Stimulated activated CD4-positive, alpha-beta T cell treated with anti-CD3 and anti-CD28 coated beads, Interleukin-12 subunit alpha, Interleukin-12 subunit beta, amount 100 ng/mL, for 24 hours (primary cell): ENCODE results near the gene FBLIM1.
"Not testable (repeated sequence)": the region's sequence is repeated elsewhere in the genome, so short reads cannot be mapped to it uniquely, and the experiment has no call there.

Source experiments
- DNase-seq, 2 experiments: peaks; one replicate each; pipeline ENCODE4 v3.0.0-alpha.2; 2020; ENCODE audit warnings: low read depth in 2 of 2

FBLIM1 gene

DNA sequence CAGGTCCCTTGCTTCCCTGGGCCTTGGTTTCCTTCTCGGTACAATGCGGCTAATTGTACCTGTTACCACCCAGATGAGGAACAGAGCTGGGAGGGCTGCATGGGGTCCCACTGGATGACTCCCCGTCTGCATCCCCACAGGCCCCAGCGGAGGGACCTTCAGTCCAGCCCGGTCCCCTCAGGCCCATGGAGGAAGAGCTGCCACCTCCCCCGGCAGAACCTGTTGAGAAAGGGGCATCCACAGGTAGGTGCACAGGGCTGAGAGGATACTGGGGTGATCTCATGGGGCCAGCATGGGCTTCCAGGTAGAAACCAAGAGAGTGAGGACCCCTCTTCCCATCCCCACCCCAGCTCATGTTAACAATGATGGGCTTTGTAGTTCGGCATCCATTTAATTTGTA, 9.8 kb downstream of the FBLIM1 start:
- no peak for DNase-seq

GRCh38 chr1:15770313-15770962, 11.8 kb downstream of the FBLIM1 start:
- no peak for DNase-seq

- no peak for DNase-seq
Observed at GRCh38 chr1:15771836-15772515, 13.4 kb downstream of the FBLIM1 start.

GRCh38 chr1:15775706-15776105, 17.1 kb downstream of the FBLIM1 start:
- DNase-seq, result no peak

GRCh38 chr1:15777909-15778707, 19.5 kb downstream of the FBLIM1 start:
- no peak for DNase-seq

DNA sequence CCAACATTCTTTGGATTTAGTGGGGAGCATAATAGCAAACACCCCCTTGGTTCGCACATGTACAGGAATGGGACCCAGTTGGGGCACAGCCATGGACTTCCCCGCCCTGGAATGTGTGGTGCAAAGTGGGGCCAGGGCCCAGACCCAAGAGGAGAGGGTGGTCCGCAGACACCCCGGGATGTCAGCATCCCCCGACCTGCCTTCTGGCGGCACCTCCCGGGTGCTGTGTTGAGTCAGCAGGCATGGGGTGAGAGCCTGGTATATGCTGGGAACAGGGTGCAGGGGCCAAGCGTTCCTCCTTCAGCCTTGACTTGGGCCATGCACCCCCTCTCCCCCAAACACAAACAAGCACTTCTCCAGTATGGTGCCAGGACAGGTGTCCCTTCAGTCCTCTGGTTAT, 27.1 kb downstream of the FBLIM1 start:
- DNase-seq, result no peak

DNA sequence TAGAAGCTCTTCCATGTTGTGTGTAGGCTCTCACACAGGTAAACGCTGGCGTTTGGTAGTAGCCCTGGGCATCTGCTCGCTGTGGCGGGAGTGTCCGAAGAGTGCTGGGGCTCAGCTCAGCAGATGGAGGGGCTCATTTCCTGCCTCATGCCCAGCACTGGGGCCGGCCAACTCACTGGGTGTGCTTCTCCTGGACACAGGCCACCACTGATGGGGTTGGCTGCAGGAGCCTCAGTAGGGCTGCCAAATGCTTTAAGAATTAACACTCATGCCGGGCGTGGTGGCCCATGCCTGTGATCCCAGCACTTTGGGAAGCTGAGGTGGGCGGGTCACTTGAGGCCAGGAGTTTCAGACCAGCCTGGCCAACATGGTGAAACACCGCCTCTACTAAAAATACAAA, 28.0 kb downstream of the FBLIM1 start:
- DNase-seq, result no peak

DNA sequence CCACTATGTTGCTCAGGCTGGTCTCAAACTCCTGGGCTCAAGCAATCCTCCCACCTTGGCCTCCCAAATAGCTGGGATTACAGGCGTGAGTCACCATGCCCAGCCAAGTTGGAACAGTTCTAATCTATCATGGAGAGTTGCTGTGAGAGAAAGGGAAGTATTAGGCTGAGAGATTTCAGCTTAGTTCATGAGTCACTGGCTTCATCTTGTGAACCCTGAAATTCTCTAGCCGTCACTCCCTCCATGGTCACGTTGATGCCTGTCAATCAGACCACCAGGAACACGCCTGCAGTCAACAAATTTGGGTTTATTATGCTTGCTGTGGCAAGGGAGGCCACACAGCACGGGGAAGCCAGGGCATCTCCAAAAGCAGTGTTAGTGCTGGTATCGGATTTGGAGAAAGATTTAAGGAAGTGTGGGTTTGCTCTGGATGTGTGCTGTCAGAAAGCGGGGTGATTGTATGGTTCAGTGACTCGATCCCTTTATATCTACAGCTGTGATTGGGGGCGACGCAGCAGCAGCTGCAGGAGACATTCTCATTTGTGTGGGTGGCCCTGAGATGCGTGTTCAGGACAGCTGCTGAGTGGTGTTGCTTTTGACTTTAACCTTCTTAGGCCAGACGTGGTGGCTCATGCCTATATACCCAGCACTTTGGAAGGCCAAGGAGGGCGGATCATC, 30.2 kb downstream of the FBLIM1 start:
- DNase-seq, result no peak

- DNase-seq, result no peak
Observed at GRCh38 chr1:15796086-15796462, 37.5 kb downstream of the FBLIM1 start.

DNA sequence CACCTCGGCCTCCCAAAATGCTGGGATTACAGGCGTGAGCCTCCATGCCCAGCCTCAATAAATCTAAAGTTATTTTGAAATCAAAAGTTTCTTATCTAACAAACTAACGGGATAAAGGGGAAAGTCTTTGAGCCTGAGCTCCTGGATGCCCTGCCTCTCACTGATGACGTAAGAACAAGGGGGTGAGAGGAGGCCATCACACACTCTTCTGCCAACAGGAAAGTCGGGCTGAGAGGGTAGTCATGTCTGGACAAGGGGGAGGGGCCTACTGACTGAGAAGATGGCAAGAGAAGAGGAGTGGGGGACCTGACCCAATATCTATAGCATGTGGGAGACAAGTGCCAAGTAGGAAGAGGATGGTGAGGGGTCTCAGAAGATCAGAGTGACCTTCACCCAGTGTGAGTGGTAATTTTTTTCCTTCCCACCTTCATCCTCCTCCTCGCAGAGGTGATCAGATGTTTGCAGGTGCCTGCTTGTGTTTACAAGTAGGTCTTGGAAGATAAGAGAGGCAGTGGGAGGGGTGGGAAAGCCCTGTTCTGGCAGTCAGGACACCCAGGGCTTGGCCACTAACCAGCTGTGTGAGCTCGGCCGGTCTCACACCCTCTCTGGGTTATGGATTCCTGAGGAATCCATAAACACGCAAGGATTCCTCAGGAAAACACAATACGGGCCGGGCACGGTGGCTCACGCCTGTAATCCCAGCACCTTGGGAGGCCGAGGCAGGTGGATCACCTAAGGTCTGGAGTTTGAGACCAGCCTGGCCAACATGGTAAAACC, 39.2 kb downstream of the FBLIM1 start:
- no peak for DNase-seq

GRCh38 chr1:15799004-15799867, 40.6 kb downstream of the FBLIM1 start:
- DNase-seq, result no peak

DNA sequence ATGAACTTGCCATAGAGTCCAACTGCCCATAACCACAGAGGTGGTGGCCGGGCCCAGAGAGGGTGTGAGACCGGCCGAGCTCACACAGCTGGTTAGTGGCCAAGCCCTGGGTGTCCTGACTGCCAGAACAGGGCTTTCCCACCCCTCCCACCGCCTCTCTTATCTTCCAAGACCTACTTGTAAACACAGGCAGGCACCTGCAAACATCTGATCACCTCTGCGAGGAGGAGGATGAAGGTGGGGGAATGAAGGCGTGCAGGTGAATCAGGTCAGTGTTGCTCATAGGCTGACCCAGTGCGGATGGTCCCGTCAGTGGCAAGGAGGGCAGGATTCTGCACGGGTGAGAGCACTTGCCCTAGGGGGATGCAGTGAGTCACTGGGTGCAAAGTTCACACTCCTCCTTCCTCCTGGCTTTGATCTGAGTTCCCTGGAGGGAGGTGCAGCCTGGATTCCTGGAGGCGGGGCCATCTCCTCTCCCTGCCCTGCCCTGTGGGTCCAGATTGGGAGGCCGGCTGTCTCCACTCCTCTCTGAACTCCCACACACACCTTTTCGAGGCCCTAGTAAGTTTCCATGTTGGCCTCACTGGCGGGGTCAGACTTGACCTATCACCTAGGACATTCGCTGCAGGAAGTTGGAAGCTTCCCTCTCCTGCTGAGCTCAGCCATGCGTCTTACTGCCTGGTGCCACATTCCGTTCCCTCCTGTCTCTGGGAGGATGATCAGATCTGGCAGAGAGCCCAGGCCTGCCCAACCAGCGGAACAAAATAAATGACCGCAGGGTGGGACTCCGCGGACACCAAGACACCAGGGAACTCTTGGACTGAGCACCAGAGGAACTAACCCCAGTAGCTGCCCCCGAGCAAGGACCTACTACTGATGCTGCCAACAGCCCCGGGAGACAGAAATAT, 41.6 kb downstream of the FBLIM1 start:
- DNase-seq, result no peak

DNA sequence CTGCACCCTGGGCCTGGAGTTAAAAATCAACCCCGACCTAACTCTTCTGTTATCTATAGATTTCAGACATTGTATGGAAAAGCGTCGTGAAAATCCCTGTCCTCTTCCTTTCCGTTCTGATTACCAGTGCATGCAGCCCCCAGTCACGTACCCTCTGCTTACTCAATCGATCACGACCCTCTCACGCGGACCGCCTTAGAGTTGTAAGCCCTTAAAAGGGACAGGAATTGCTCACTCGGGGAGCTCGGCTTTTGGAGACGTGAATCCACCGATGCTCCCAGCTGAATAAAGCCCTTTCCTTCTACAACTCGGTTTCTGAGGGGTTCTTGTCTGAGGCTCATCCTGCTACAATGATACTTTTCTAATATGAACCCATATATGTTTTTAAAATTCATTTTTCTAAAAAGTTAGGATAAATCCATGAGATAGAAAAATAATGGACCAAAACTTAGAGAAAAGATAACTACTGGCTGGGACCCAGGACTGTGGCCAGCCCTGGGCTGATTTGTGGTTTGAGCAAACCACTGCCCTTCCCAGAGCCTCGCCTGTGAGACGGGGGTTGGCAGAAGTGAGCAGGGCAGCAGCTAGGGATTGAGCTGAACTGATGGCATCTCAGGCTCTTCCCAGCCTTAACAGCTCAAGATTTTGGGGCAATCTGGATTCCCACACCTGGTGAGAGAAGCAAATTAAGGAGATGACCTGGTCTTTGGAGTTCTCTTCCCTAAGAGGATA, 43.8 kb downstream of the FBLIM1 start:
- DNase-seq, result no peak

DNA sequence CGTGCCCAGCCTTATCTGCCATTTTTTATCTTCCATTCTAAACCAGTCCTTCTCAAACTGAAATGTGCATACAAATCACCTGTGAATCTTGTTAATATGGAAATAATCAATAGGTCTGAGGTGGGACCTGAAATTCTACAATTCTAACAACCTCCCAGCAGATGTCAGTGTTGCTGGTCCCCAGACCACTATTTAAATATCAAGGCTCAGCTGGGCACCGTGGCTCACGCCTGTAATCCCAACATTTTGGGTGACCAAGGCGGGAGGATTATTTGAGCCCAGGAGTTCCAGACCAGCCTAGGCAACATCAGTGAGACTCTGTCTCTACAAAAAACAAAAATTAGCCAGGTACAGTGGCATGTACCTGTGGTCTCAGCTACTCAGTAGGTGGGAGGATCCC, 44.8 kb downstream of the FBLIM1 start:
- DNase-seq, result no peak

DNA sequence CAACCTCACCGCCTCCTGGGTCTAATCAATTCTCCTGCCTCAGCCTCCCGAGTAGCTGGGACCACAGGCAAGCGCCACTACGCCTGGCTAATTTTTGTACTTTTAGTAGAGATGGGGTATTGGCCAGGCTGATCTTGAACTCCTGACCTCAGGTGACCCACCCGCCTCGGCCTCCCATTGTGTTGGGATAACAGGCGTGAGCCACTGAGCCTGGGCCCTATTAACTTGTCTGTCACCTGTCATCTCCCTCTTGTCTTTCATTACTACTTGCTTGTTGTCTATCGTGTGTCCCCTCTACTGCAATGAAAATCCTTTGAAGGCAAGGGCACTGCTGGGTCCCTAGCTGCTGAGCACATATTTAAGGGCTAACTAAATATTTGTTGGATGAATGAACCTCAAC, 45.5 kb downstream of the FBLIM1 start:
- DNase-seq, result no peak

- no peak for DNase-seq
Observed at GRCh38 chr1:15807121-15807520, 48.5 kb downstream of the FBLIM1 start.

DNA sequence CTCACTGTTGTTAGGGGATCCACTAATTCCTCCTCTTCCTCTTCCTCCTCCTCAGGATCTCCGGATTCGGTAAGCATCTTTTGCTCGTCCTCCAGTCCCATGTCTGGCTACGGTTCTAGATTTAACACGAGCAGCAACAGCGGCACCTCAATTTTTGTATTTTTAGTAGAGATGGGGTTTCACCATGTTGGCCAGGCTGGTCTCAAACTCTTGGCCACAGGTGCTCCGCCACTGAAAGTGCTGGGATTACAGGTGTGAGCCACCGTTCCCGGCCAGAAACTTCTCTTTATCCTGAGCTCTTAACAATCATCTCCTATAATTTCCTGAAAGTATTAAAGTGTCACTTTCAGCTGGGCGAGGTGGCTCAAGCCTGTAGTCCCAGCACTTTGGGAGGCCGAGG, 49.0 kb downstream of the FBLIM1 start, which contains the start of gene UQCRHL:
UQCRHL (minus strand) TSS at position 101 of the 400 bp plus-strand sequence; CDS start at position 101, 0 bp downstream.
- not testable (repeated sequence) for DNase-seq

- no peak for DNase-seq
Observed at GRCh38 chr1:15808955-15809354, 50.4 kb downstream of the FBLIM1 start.

DNA sequence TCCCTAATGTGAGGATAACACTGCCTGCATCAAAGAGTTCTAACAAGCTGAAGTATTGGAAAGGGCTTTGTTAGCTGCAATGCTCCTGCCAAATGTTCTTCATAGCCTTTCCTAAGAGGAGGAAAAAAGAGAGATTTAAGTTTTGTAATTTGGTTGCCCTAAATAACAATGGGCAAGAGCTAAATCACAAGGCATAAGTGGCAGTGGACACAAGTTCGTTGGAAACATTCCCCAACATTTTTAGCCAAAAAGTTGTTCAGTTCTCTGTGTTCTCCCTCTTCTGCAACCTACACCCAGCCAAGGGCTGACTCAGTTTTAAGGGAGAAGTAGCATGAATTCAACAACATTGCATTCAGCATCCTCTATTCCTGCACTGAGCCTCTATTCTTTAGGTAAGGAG, 51.5 kb downstream of the FBLIM1 start:
- DNase-seq, result no peak
